Measurements from ENCODE around the gene MCCC1.
"Not testable (repeated sequence)": the region's sequence is repeated elsewhere in the genome, so short reads cannot be mapped to it uniquely, and the experiment has no call there.

Gene MCCC1

GRCh38 chr3:183101040-183101439 lies 1.7 kb upstream of the MCCC1 start:
- not testable (repeated sequence) for DNase-seq (ENCODE audit: low read depth); H3K36me3 ChIP-seq (ENCODE audit: control insufficient read depth, insufficient read depth, low read length, severe bottlenecking); H3K4me3 ChIP-seq (ENCODE audit: low read length); H3K9me3 ChIP-seq (ENCODE audit: control insufficient read depth, low read length); H3K27me3 ChIP-seq (replicated peaks; ENCODE audit: control insufficient read depth, insufficient read depth, low read length); H3K9ac ChIP-seq (ENCODE audit: low read length)
- H3K4me1 ChIP-seq (ENCODE audit: control insufficient read depth, insufficient read depth, low read length): peaks cover 17% of the 10 kb centered on the region

GRCh38 chr3:183100376-183100775 lies 1.1 kb upstream of the MCCC1 start:
- Histone ChIP-seq H3K4me3 (ENCODE audit: low read length) (no peak overlapping the region), H3K27me3 (replicated peaks; ENCODE audit: control insufficient read depth, insufficient read depth, low read length) (no peaks in the 10 kb centered on the region), H3K9me3 (ENCODE audit: control insufficient read depth, low read length) (no peaks in the 10 kb centered on the region), H3K36me3 (ENCODE audit: control insufficient read depth, insufficient read depth, low read length, severe bottlenecking) (no peaks in the 10 kb centered on the region), H3K4me1 (ENCODE audit: control insufficient read depth, insufficient read depth, low read length) (peaks cover 17% of the 10 kb centered on the region), H3K9ac (ENCODE audit: low read length) (no peak overlapping the region)
- DNase-seq (ENCODE audit: low read depth): no peak

- H3K27me3 ChIP-seq (replicated peaks; ENCODE audit: control insufficient read depth, insufficient read depth, low read length): no peaks in the 10 kb centered on the region
- H3K4me3 ChIP-seq (ENCODE audit: low read length): peak overlapping the region; percentile 94
- no peak for DNase-seq (ENCODE audit: low read depth)
- no peaks in the 10 kb centered on the region for H3K9me3 ChIP-seq (ENCODE audit: control insufficient read depth, low read length)
- no peaks in the 10 kb centered on the region for H3K36me3 ChIP-seq (ENCODE audit: control insufficient read depth, insufficient read depth, low read length, severe bottlenecking)
- H3K4me1 ChIP-seq (ENCODE audit: control insufficient read depth, insufficient read depth, low read length): peaks cover 17% of the 10 kb centered on the region
- H3K9ac ChIP-seq (ENCODE audit: low read length): peak overlapping the region; percentile 32
Observed at GRCh38 chr3:183099838-183100204, 525 bp upstream of the MCCC1 start.

- DNase-seq (ENCODE audit: low read depth): no peak
- H3K9ac ChIP-seq (ENCODE audit: low read length): peak overlapping the region; percentile 91
- peak overlapping the region; percentile 94 for H3K4me3 ChIP-seq (ENCODE audit: low read length)
- H3K4me1 ChIP-seq (ENCODE audit: control insufficient read depth, insufficient read depth, low read length): peaks cover 17% of the 10 kb centered on the region
- no peaks in the 10 kb centered on the region for H3K27me3 ChIP-seq (replicated peaks; ENCODE audit: control insufficient read depth, insufficient read depth, low read length)
- H3K36me3 ChIP-seq (ENCODE audit: control insufficient read depth, insufficient read depth, low read length, severe bottlenecking): peaks cover 4% of the 10 kb centered on the region
- no peaks in the 10 kb centered on the region for H3K9me3 ChIP-seq (ENCODE audit: control insufficient read depth, low read length)
Observed at GRCh38 chr3:183098536-183099025, 715 bp downstream of the MCCC1 start.

- no peak for DNase-seq (ENCODE audit: low read depth)
- no peak overlapping the region for H3K9ac ChIP-seq (ENCODE audit: low read length)
- H3K4me3 ChIP-seq (ENCODE audit: low read length): no peak overlapping the region
- no peaks in the 10 kb centered on the region for H3K27me3 ChIP-seq (replicated peaks; ENCODE audit: control insufficient read depth, insufficient read depth, low read length)
- peaks cover 31% of the 10 kb centered on the region for H3K36me3 ChIP-seq (ENCODE audit: control insufficient read depth, insufficient read depth, low read length, severe bottlenecking)
- H3K4me1 ChIP-seq (ENCODE audit: control insufficient read depth, insufficient read depth, low read length): peaks cover 7% of the 10 kb centered on the region
- no peaks in the 10 kb centered on the region for H3K9me3 ChIP-seq (ENCODE audit: control insufficient read depth, low read length)
Observed at GRCh38 chr3:183094711-183095110, 4.6 kb downstream of the MCCC1 start.

GRCh38 chr3:183092256-183092655 lies 7.0 kb downstream of the MCCC1 start:
- Histone ChIP-seq H3K9me3 (ENCODE audit: control insufficient read depth, low read length) (no peaks in the 10 kb centered on the region), H3K36me3 (ENCODE audit: control insufficient read depth, insufficient read depth, low read length, severe bottlenecking) (peaks cover 46% of the 10 kb centered on the region), H3K27me3 (replicated peaks; ENCODE audit: control insufficient read depth, insufficient read depth, low read length) (no peaks in the 10 kb centered on the region), H3K4me1 (ENCODE audit: control insufficient read depth, insufficient read depth, low read length) (no peaks in the 10 kb centered on the region), H3K9ac (ENCODE audit: low read length) (no peak overlapping the region), H3K4me3 (ENCODE audit: low read length) (no peak overlapping the region)
- no peak for DNase-seq (ENCODE audit: low read depth)

GRCh38 chr3:183087184-183087583 lies 12.1 kb downstream of the MCCC1 start:
- no peak for DNase-seq (ENCODE audit: low read depth)
- no peaks in the 10 kb centered on the region for H3K9me3 ChIP-seq (ENCODE audit: control insufficient read depth, low read length)
- no peak overlapping the region for H3K9ac ChIP-seq (ENCODE audit: low read length)
- H3K4me1 ChIP-seq (ENCODE audit: control insufficient read depth, insufficient read depth, low read length): no peaks in the 10 kb centered on the region
- peaks cover 89% of the 10 kb centered on the region for H3K36me3 ChIP-seq (ENCODE audit: control insufficient read depth, insufficient read depth, low read length, severe bottlenecking)
- H3K27me3 ChIP-seq (replicated peaks; ENCODE audit: control insufficient read depth, insufficient read depth, low read length): no peaks in the 10 kb centered on the region
- no peak overlapping the region for H3K4me3 ChIP-seq (ENCODE audit: low read length)

- Histone ChIP-seq H3K36me3 (ENCODE audit: control insufficient read depth, insufficient read depth, low read length, severe bottlenecking) (peaks cover 90% of the 10 kb centered on the region), H3K4me3 (ENCODE audit: low read length) (no peak overlapping the region), H3K9ac (ENCODE audit: low read length) (no peak overlapping the region), H3K27me3 (replicated peaks; ENCODE audit: control insufficient read depth, insufficient read depth, low read length) (no peaks in the 10 kb centered on the region), H3K9me3 (ENCODE audit: control insufficient read depth, low read length) (no peaks in the 10 kb centered on the region), H3K4me1 (ENCODE audit: control insufficient read depth, insufficient read depth, low read length) (no peaks in the 10 kb centered on the region)
- DNase-seq (ENCODE audit: low read depth): peak; percentile 27
Observed at GRCh38 chr3:183085634-183086390, 13.5 kb downstream of the MCCC1 start.

GRCh38 chr3:183082355-183082915 lies 16.9 kb downstream of the MCCC1 start:
- H3K9me3 ChIP-seq (ENCODE audit: control insufficient read depth, low read length): no peaks in the 10 kb centered on the region
- H3K4me3 ChIP-seq (ENCODE audit: low read length): no peak overlapping the region
- peaks cover 88% of the 10 kb centered on the region for H3K36me3 ChIP-seq (ENCODE audit: control insufficient read depth, insufficient read depth, low read length, severe bottlenecking)

GRCh38 chr3:183081459-183082183 lies 17.7 kb downstream of the MCCC1 start:
- no peaks in the 10 kb centered on the region for H3K4me1 ChIP-seq (ENCODE audit: control insufficient read depth, insufficient read depth, low read length)
- H3K4me3 ChIP-seq (ENCODE audit: low read length): no peak overlapping the region
- no peaks in the 10 kb centered on the region for H3K9me3 ChIP-seq (ENCODE audit: control insufficient read depth, low read length)
- H3K36me3 ChIP-seq (ENCODE audit: control insufficient read depth, insufficient read depth, low read length, severe bottlenecking): peaks cover 84% of the 10 kb centered on the region
- no peak for DNase-seq (ENCODE audit: low read depth)
- no peaks in the 10 kb centered on the region for H3K27me3 ChIP-seq (replicated peaks; ENCODE audit: control insufficient read depth, insufficient read depth, low read length)
- no peak overlapping the region for H3K9ac ChIP-seq (ENCODE audit: low read length)

More at GRCh38 chr3:183082355-183082915, 16.9 kb downstream of the MCCC1 start:
- DNase-seq (ENCODE audit: low read depth): no peak
- Histone ChIP-seq H3K27me3 (replicated peaks; ENCODE audit: control insufficient read depth, insufficient read depth, low read length) (no peaks in the 10 kb centered on the region), H3K4me1 (ENCODE audit: control insufficient read depth, insufficient read depth, low read length) (no peaks in the 10 kb centered on the region), H3K9ac (ENCODE audit: low read length) (no peak overlapping the region)

- Histone ChIP-seq H3K36me3 (ENCODE audit: control insufficient read depth, insufficient read depth, low read length, severe bottlenecking) (peaks cover 80% of the 10 kb centered on the region), H3K4me1 (ENCODE audit: control insufficient read depth, insufficient read depth, low read length) (no peaks in the 10 kb centered on the region), H3K9ac (ENCODE audit: low read length) (no peak overlapping the region), H3K4me3 (ENCODE audit: low read length) (no peak overlapping the region), H3K27me3 (replicated peaks; ENCODE audit: control insufficient read depth, insufficient read depth, low read length) (no peaks in the 10 kb centered on the region), H3K9me3 (ENCODE audit: control insufficient read depth, low read length) (no peaks in the 10 kb centered on the region)
- no peak for DNase-seq (ENCODE audit: low read depth)
Observed at GRCh38 chr3:183080628-183081027, 18.7 kb downstream of the MCCC1 start.
